GM13976 (cell line): ENCODE measurements around the gene SLC6A15.
A peak's percentile ranks its signal among the peaks of the same experiment; 100 is the strongest.

Experiments
- DNase-seq: peaks from one replicate; pipeline ENCODE4 v3.0.0; 2012; ENCODE audit warnings: low spot score
- CTCF ChIP-seq: IDR thresholded peaks from 2 replicates; pipeline ENCODE4 v1.5.1; 2012; ENCODE audit warnings: borderline replicate concordance, mild to moderate bottlenecking; ENCODE audit not compliant: insufficient read depth; ENCODE audit errors: extremely low read depth, missing control alignments, control extremely low read depth
- in situ Hi-C: fragments of 300-500 bp; cut with MboI; formaldehyde crosslinking; loops from one replicate; pipeline ENCODE4 v1.12.0; 2022; ENCODE audit warnings: low sequenced_read_pairs, mixed read lengths, inconsistent platforms; ENCODE audit not compliant: unreplicated experiment

Gene SLC6A15

GRCh38 chr12:84857525-84858208, 54.9 kb downstream of the SLC6A15 start:
- in situ Hi-C loops = no loop called here
- no peak for DNase-seq
- TF ChIP-seq CTCF = no peak

GRCh38 chr12:84856156-84856900, 56.3 kb downstream of the SLC6A15 start:
- in situ Hi-C loops = no loop called here
- TF ChIP-seq CTCF = no peak
- no peak for DNase-seq

- in situ Hi-C loops = no loop called here
- TF ChIP-seq CTCF = no peak
- no peak for DNase-seq
Measured at GRCh38 chr12:84843593-84844144, 68.9 kb downstream of the SLC6A15 start.

- peak; percentile 42 for TF ChIP-seq CTCF
- DNase-seq = peak; percentile 18
- in situ Hi-C loops = no loop called here
Measured at GRCh38 chr12:84842406-84843013, 70.1 kb downstream of the SLC6A15 start.

- in situ Hi-C loops = no loop called here
- DNase-seq = no peak
- TF ChIP-seq CTCF = no peak
Measured at GRCh38 chr12:84841591-84841990, 71.0 kb downstream of the SLC6A15 start.

- in situ Hi-C loops = no loop called here
- no peak for DNase-seq
- TF ChIP-seq CTCF = no peak
Measured at GRCh38 chr12:84840356-84840755, 72.2 kb downstream of the SLC6A15 start.
